K562 (cell line): Measurements from ENCODE around the gene ERICH2.

Experiments used
- CCAR2 ChIP-seq: fragments of 200-400 bp; formaldehyde crosslinking; IDR thresholded peaks from 2 replicates; pipeline ENCODE4 v1.6.1; 2017; ENCODE audit warnings: mild to moderate bottlenecking, low read depth, low read length
- EZH2 ChIP-seq: IDR thresholded peaks from 2 replicates; pipeline ENCODE4 v1.6.1; 2012; ENCODE audit warnings: low read depth, mild to moderate bottlenecking, inconsistent platforms, low read length, borderline replicate concordance
- LEF1 ChIP-seq: fragments of 450-650 bp; IDR thresholded peaks from 2 replicates; pipeline ENCODE4 v1.6.1; 2016; ENCODE audit warnings: mild to moderate bottlenecking
- NCOA1 ChIP-seq: fragments of 450-650 bp; IDR thresholded peaks from 2 replicates; pipeline ENCODE4 v1.6.1; 2016; ENCODE audit warnings: low read depth
- SMC3 ChIP-seq: conservative IDR thresholded peaks from 2 replicates; pipeline ENCODE4 v1.6.1; 2011; ENCODE audit warnings: low read depth, low read length, improper control_type of control experiment; ENCODE audit not compliant: insufficient read depth
- SREBF2 ChIP-seq: sonication (generic); formaldehyde crosslinking; IDR thresholded peaks from 2 replicates; pipeline ENCODE4 v1.4.0; 2020; ENCODE audit warnings: mild to moderate bottlenecking, missing genetic modification reagents
- TF ChIP-seq, protein P1 (sequence below), 3 experiments: IDR thresholded peaks in 2 of 3; conservative IDR thresholded peaks in 1 of 3; 2 replicates each; pipeline ENCODE4 v1.5.1; 2011 to 2012; ENCODE audit warnings: low read length in 3 of 3, mild to moderate bottlenecking in 3 of 3, control low read depth in 2 of 3, improper control_type of control experiment in 1 of 3, inconsistent platforms in 1 of 3, low read depth in 1 of 3, mixed read lengths in 1 of 3, moderate library complexity in 1 of 3; ENCODE audit not compliant: insufficient read depth in 2 of 3

DNA sequence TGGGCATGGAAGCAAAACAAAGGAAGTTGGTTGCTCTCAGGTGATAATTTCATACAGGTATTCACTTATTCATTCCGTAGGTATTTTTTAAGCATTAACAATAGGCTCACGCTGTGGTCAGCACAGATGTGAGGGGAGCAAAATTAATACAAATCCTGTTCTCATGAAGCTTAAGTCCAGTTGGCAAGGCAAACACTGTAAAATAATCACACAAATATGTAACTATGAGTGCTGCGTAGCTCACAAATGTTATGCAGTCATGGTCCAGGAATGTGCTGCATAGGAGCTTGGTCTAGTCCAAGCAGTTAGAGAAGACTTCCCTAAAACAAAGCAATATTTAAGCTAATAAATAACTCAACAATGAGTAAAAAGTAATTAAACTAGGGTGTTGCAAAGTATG lies 31.1 kb upstream of the ERICH2 start:
- TF ChIP-seq EZH2 = no peak
- TF ChIP-seq NCOA1 = no peak
- TF ChIP-seq SMC3 = no peak
- no peak for TF ChIP-seq LEF1
- no peak for TF ChIP-seq SREBF2 (CRISPR knock-in tag)
- TF ChIP-seq, protein P1, sequence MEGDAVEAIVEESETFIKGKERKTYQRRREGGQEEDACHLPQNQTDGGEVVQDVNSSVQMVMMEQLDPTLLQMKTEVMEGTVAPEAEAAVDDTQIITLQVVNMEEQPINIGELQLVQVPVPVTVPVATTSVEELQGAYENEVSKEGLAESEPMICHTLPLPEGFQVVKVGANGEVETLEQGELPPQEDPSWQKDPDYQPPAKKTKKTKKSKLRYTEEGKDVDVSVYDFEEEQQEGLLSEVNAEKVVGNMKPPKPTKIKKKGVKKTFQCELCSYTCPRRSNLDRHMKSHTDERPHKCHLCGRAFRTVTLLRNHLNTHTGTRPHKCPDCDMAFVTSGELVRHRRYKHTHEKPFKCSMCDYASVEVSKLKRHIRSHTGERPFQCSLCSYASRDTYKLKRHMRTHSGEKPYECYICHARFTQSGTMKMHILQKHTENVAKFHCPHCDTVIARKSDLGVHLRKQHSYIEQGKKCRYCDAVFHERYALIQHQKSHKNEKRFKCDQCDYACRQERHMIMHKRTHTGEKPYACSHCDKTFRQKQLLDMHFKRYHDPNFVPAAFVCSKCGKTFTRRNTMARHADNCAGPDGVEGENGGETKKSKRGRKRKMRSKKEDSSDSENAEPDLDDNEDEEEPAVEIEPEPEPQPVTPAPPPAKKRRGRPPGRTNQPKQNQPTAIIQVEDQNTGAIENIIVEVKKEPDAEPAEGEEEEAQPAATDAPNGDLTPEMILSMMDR (IDR thresholded peaks at IDR 0.05 in 2 of 3, conservative IDR thresholded peaks at IDR 0.05 in 1 of 3; ENCODE audit: insufficient read depth in 2 of 3, low read depth in 1 of 3, low read length in 3 of 3) = no peak
- no peak for TF ChIP-seq CCAR2
